ENCODE measurements around the gene LRRC74B.

Gene LRRC74B

GRCh38 chr22:21025763-21026755 is 19.7 kb upstream of the LRRC74B start:
- TF ChIP-seq MYC (IDR thresholded peaks at IDR 0.05; ENCODE audit: low read depth, low read length), result no peak
- TF ChIP-seq, protein P1, sequence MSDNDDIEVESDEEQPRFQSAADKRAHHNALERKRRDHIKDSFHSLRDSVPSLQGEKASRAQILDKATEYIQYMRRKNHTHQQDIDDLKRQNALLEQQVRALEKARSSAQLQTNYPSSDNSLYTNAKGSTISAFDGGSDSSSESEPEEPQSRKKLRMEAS (IDR thresholded peaks at IDR 0.05; ENCODE audit: low read depth, low read length), result no peak
- TF ChIP-seq POLR2A (IDR thresholded peaks at IDR 0.05; ENCODE audit: extremely low read depth, insufficient read length), result no peak
- TF ChIP-seq, protein P2, sequence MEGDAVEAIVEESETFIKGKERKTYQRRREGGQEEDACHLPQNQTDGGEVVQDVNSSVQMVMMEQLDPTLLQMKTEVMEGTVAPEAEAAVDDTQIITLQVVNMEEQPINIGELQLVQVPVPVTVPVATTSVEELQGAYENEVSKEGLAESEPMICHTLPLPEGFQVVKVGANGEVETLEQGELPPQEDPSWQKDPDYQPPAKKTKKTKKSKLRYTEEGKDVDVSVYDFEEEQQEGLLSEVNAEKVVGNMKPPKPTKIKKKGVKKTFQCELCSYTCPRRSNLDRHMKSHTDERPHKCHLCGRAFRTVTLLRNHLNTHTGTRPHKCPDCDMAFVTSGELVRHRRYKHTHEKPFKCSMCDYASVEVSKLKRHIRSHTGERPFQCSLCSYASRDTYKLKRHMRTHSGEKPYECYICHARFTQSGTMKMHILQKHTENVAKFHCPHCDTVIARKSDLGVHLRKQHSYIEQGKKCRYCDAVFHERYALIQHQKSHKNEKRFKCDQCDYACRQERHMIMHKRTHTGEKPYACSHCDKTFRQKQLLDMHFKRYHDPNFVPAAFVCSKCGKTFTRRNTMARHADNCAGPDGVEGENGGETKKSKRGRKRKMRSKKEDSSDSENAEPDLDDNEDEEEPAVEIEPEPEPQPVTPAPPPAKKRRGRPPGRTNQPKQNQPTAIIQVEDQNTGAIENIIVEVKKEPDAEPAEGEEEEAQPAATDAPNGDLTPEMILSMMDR (IDR thresholded peaks at IDR 0.05; ENCODE audit: low read depth, low read length), result no peak
- H3K4me3 ChIP-seq (ENCODE audit: low read depth, low read length), result no peak overlapping the region
- no peak for DNase-seq (ENCODE audit: low read depth)

DNA sequence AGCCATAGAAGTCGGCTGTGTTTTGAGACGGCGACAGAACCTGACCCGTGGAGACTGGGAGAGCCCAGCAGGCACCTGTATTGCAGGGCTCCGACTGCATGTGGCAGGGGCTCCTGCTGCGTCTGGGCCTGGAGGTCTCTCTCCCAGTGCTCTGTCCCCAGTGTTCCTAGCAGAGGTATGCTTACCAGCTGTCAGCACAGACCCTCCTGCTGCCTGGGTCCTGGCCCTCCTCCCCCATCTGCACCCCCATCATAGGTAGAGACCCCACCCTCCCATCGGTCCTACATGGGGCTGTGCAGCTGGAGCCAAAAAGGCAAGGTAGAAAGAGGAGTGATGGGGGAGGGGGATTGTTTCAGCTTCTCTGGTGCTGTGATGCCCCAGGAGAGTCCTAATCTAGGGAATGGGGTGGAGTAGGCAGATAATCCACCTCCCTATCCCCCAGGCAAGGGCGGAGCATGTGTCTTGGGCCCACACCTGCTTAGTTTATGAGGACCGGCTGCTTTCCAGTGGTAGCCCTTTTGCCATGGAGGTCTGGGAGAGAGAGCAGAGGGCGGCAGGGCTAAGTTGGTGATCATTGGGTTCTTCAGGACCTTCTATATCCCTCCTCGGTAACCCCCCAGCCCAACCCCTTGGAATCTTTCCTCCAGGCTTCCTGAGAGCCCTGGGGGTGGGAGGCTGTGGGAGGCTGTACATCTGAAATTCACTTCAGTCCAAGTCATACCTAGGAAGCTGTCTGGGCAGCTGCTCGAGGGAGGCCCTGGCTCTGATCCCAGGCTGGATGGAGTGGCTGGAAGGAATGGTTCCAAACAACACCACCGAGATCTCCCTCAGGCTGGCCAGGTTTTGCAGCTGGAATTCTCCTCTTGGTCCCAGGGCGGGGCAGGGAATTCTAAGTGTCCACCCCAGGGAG is 18.7 kb upstream of the LRRC74B start:
- no peak overlapping the region for H3K4me3 ChIP-seq (ENCODE audit: low read depth, low read length)
- no peak for DNase-seq (ENCODE audit: low read depth)
- TF ChIP-seq POLR2A (IDR thresholded peaks at IDR 0.05; ENCODE audit: extremely low read depth, insufficient read length) (no peak), MYC (IDR thresholded peaks at IDR 0.05; ENCODE audit: low read depth, low read length) (no peak)
- TF ChIP-seq, protein P2 (IDR thresholded peaks at IDR 0.05; ENCODE audit: low read depth, low read length), result no peak
- TF ChIP-seq, protein P1 (IDR thresholded peaks at IDR 0.05; ENCODE audit: low read depth, low read length), result no peak

DNA sequence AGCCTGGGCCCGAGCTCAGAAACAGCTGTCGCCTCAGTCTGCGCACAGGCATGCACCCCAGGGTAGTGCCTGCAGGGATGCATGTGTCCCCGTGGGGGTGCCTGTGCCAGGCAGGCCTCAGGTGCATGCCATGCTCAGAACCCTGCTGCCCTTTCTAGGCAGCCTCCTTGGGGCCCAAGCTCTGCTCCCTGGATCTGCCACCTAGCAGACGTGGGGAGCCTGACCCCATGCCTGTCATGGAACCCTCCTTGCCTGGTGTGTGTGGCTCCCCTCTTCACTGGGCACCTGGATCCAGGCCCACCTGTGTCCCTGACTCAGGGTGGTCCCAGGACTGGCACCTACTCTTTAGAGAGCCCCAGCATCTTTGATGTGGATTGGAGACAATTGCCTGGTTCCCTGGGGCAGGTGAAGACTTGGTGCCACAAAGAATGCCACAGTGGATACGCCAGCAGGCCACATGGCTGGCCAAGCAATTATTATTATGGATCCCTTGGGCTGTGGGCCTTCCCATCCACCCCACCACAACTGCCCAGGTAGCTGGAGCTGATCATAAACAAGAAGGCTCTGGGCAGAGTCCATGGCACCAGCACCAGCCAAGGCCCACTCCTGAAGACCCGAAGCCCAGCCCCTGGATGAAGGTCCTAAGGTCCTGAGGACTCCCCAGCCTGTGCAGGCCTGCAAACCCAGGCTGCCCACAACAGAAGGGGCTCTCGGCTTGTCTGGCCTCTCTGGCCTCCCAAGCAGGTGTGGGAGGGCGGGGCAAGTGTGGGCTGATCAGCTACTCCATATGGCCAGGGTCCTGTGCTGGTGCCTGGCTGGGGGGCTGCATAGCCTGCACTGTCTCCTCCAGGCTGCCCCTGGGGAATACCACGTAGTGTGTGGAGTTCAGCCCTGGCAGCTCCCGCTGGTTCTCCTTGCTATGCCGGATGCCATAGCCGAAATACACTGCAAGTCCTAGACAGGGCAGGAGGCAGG is 17.2 kb upstream of the LRRC74B start:
- no peak overlapping the region for H3K4me3 ChIP-seq (ENCODE audit: low read depth, low read length)
- TF ChIP-seq MYC (IDR thresholded peaks at IDR 0.05; ENCODE audit: low read depth, low read length) (no peak), POLR2A (IDR thresholded peaks at IDR 0.05; ENCODE audit: extremely low read depth, insufficient read length) (no peak)
- TF ChIP-seq, protein P1 (IDR thresholded peaks at IDR 0.05; ENCODE audit: low read depth, low read length), result no peak
- TF ChIP-seq, protein P2 (IDR thresholded peaks at IDR 0.05; ENCODE audit: low read depth, low read length), result no peak
- DNase-seq (ENCODE audit: low read depth), result no peak

GRCh38 chr22:21029486-21030025 is 16.2 kb upstream of the LRRC74B start:
- DNase-seq (ENCODE audit: low read depth), result no peak
- TF ChIP-seq POLR2A (IDR thresholded peaks at IDR 0.05; ENCODE audit: extremely low read depth, insufficient read length) (no peak), MYC (IDR thresholded peaks at IDR 0.05; ENCODE audit: low read depth, low read length) (no peak)
- TF ChIP-seq, protein P1 (IDR thresholded peaks at IDR 0.05; ENCODE audit: low read depth, low read length), result no peak
- TF ChIP-seq, protein P2 (IDR thresholded peaks at IDR 0.05; ENCODE audit: low read depth, low read length), result no peak
- no peak overlapping the region for H3K4me3 ChIP-seq (ENCODE audit: low read depth, low read length)
